GM12874 (cell line): ENCODE measurements around the gene PAX5.

Experiments
- CTCF ChIP-seq: IDR thresholded peaks from 2 replicates; pipeline ENCODE4 v1.5.1; 2011; ENCODE audit warnings: low read depth, mild to moderate bottlenecking, control low read depth, low read length, moderate library complexity; ENCODE audit not compliant: insufficient read depth

Gene PAX5

GRCh38 chr9:36828611-36829013, 205.5 kb downstream of the PAX5 start:
- no peak for TF ChIP-seq CTCF

DNA sequence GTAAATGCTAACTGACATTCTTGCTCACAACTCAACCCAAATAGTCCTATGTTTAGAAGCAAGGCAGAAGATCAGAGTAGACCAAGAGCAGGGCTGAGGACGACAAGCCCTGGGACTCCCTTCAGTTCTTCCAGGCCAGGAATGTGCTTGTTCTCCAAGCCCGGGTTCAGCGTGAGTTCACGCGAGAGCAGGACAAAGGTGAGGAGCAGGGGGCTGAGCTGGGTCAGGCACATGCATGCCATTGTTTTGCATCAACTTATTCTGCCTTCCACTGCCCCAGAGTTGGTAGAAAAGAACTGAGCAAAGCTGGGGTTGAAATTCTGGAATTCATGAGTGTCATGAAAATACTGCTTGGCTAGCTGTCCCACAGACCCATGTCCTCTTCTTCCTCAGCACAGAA, 206.5 kb downstream of the PAX5 start:
- TF ChIP-seq CTCF = no peak

DNA sequence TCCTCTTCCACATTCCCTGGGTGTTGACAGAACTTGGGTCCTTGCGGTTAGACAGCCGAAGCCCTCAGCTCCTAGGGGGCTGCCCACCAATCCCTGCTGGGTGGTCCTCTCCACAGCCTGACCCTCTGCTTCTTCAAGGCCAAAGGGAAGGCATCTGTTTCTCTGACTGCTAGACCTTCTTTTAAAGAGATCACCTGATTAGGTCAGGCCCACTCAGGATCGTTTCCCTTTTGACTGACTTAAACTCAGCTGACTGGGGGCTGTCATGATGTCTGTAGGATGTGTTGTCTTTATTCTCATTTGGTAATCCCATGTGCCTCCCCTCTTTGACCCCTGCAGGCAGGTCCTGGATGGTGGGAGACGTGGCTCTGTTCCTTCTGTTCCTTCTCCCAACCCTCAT, 207.5 kb downstream of the PAX5 start:
- TF ChIP-seq CTCF = no peak

DNA sequence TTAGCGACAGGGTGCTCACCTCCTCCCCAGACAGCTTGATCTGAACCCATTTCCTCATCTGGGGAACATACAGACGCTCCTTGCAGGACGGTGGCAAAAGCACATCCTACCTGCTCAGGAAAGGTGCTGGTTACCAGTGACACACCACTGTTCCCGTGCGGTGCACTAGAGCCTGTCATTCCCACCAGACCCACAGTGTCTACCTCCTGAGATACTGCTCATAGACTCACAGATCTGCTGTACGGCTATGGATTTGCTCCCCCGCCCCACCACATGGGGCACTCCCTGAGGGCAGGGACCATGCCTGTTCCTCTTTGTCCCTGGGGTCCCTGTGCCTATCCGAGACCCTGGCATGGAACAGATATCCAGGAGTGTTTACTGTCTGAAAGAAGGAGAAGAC, 208.9 kb downstream of the PAX5 start:
- no peak for TF ChIP-seq CTCF

GRCh38 chr9:36823934-36824333, 210.1 kb downstream of the PAX5 start:
- no peak for TF ChIP-seq CTCF

DNA sequence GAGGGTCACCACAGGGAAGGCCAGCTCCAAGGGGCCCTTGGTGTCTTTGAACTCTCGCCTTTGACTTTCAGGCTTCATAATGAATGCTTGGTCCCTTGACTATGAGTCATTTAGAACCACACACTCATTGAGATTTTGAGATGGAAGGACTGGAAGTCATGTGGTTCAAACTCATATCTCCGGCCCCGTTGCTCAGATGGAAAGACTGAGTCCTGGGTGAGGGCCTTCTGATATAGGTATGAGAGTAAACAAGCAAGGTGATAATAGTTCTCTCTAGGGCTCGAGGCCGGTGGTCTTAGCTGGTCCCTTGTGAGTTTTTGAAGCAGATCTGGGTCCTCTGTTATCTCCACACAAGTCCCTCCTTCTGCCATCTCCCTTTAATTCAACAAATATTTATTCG, 210.6 kb downstream of the PAX5 start:
- TF ChIP-seq CTCF = no peak

DNA sequence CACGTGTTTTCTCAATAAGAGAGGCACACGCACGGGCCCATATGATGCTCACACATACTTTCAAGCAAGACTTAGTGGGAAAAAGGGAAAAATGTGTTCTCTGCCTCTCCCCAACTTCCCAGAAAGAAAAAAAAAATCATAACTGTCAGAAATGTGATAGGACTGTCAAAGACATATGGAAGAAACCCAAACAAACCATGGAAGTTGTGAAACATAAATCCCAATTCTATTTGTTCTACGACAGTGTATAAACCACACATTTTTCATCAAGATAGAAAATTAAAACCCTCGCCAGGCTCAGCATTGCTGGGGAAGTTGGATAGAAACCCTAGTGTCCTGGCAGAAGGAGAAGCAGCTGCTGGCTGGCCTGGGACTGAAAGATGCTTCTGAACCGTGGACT, 211.9 kb downstream of the PAX5 start:
- TF ChIP-seq CTCF = no peak

DNA sequence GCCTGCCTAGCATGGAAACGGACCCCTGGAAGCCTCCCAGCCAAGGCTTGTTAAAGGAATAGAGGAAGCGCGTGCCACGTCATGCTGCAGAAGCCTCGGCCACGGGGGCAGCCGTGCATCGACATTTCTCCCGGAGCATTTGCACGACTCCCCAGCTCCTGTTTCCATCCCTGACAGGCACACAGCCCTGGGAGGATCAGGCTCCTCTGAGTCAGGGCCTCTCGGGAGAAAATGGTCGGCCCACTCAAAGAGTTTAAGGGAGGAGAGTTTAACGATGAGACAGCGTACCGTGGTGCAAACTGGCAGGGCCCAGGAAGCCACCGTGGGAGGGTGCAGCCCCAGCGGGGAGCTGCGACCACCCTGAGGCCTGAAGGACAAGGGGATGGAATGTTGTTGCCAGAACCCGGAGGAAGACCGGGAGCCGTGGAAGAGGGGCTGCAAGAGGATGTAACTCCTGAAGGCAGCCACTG, 213.6 kb downstream of the PAX5 start:
- TF ChIP-seq CTCF = no peak
